ENCODE measurements around the gene MINDY2. TPM values are rescaled to one million over a fixed set of nuclear protein-coding genes. Genes with fewer than 3 reads are reported as not detected.

MINDY2 gene, protein sequence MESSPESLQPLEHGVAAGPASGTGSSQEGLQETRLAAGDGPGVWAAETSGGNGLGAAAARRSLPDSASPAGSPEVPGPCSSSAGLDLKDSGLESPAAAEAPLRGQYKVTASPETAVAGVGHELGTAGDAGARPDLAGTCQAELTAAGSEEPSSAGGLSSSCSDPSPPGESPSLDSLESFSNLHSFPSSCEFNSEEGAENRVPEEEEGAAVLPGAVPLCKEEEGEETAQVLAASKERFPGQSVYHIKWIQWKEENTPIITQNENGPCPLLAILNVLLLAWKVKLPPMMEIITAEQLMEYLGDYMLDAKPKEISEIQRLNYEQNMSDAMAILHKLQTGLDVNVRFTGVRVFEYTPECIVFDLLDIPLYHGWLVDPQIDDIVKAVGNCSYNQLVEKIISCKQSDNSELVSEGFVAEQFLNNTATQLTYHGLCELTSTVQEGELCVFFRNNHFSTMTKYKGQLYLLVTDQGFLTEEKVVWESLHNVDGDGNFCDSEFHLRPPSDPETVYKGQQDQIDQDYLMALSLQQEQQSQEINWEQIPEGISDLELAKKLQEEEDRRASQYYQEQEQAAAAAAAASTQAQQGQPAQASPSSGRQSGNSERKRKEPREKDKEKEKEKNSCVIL
- total RNA-seq, result 9.4 TPM

DNA sequence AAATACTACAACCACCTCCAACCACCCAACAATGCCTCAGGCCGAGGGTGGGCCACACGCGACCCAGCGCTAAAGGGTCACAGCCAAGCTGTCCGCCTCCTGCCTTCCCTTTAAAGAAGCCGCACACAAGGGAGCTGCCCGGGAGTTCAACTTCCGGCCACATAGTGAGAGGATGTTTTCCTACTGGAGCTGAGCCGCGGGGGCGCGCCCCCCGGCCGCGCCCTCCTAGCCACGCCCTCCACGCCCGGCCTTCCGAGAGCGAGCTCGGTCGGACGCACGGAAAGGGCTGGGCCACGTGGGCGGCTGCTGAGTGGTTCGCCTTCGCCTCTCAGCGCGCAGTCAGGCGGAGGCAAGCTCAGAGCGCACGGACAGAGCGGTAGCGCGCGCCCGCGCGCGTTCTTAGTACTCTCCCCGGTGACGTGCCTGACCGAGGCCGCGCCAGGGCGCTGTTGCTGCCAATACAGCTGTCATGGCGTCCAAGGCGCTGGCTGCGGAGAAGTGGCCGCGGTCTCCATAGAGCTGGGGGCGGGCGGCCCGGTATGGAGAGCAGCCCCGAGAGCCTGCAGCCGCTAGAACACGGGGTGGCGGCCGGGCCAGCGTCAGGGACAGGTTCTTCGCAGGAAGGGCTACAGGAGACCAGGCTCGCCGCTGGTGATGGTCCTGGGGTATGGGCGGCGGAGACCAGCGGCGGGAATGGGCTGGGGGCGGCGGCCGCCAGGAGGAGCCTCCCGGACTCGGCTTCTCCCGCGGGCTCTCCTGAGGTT is at the start of gene MINDY2:
TSS of gene MINDY2 (plus strand) at position 446 of the 764 bp plus-strand sequence. CDS start at position 540, 94 bp downstream.
- no peaks in the 10 kb centered on the region for H3K27me3 ChIP-seq (ENCODE audit: control insufficient read depth in 3 of 3, insufficient read depth in 3 of 3, low read length in 3 of 3)
- peak within 1 kb of the TSS; percentile 86 to 93 (median 92) for H3K4me3 ChIP-seq (ENCODE audit: low read length in 3 of 3)
- no peaks in the 10 kb centered on the region for H3K36me3 ChIP-seq (ENCODE audit: control insufficient read depth in 3 of 3, insufficient read depth in 3 of 3, low read length in 3 of 3)
- no peaks in the 10 kb centered on the region for H3K9me3 ChIP-seq (ENCODE audit: control insufficient read depth in 3 of 3, low read length in 3 of 3)
- peak within 1 kb of the TSS; percentile 91 to 94 (median 93) for H3K9ac ChIP-seq (ENCODE audit: low read depth in 1 of 3, low read length in 3 of 3)
- peak within 1 kb of the TSS; percentile 96 for H3K27ac ChIP-seq (ENCODE audit: low read depth, low read length)
- H3K4me1 ChIP-seq (ENCODE audit: control insufficient read depth in 3 of 3, insufficient read depth in 3 of 3, low read length in 3 of 3), result peaks cover 23 to 30% (median 29%) of the 10 kb centered on the region in 3 donors

DNA sequence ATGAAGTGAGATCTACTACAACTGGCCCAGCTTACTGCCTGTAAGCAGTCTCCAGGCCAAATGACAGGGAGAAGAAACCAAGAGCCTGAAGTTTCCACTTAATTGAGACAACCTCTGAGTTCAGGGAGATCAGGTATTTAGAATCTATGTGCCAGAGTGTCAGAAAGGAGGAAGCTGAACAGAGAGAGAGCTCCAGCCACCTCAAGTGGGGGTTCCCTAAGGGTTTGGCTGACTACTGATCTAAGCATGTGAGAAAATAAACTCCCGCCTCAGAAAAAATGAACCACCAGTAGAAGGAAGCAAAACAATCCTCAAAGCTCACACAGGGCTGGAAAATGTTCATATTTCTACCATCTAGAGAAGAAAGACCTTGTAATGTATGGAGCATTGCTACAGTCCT is 46.6 kb upstream of the MINDY2 start:
- H3K27me3 ChIP-seq (ENCODE audit: control insufficient read depth in 3 of 3, insufficient read depth in 3 of 3, low read length in 3 of 3), result no peaks in the 10 kb centered on the region
- H3K4me3 ChIP-seq (ENCODE audit: low read length in 3 of 3), result no peak overlapping the region
- H3K9ac ChIP-seq (ENCODE audit: low read depth in 1 of 3, low read length in 3 of 3), result no peak overlapping the region

DNA sequence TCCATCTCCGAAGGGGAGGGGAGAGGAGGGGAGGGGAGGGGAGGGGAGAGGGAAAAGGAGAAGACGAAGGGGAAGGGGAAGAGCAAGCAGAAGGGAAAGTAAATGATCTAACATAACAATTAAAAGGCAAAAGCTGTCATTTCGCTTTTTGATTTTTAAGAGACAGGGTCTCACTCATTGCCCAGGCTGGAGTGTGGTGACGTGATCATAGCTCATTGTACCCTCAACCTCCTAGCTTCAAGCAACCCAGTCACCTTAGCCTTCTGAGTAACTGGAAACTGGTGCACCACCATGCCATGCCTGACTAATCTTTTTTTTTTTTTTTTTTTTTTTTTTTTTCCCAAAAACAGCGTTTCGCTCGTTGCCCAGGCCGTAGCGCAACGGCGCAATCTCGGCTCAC is 44.2 kb upstream of the MINDY2 start:
- H3K9me3 ChIP-seq (ENCODE audit: control insufficient read depth in 3 of 3, low read length in 3 of 3), result no peaks in the 10 kb centered on the region
- no peak overlapping the region for H3K27ac ChIP-seq (ENCODE audit: low read depth, low read length)
- no peaks in the 10 kb centered on the region for H3K36me3 ChIP-seq (ENCODE audit: control insufficient read depth in 3 of 3, insufficient read depth in 3 of 3, low read length in 3 of 3)
- peaks cover 4 to 10% (median 8%) of the 10 kb centered on the region in 3 donors for H3K4me1 ChIP-seq (ENCODE audit: control insufficient read depth in 3 of 3, insufficient read depth in 3 of 3, low read length in 3 of 3)
- no peaks in the 10 kb centered on the region for H3K27me3 ChIP-seq (ENCODE audit: control insufficient read depth in 3 of 3, insufficient read depth in 3 of 3, low read length in 3 of 3)
- peak overlapping the region in 1 of 3 donors; percentile 43 for H3K9ac ChIP-seq (ENCODE audit: low read depth in 1 of 3, low read length in 3 of 3)
- no peak overlapping the region for H3K4me3 ChIP-seq (ENCODE audit: low read length in 3 of 3)

More for the DNA sequence above, 46.6 kb upstream of the MINDY2 start:
- H3K4me1 ChIP-seq (ENCODE audit: control insufficient read depth in 3 of 3, insufficient read depth in 3 of 3, low read length in 3 of 3), result peaks cover 0 to 3% (median 0%) of the 10 kb centered on the region in 3 donors
- no peaks in the 10 kb centered on the region for H3K9me3 ChIP-seq (ENCODE audit: control insufficient read depth in 3 of 3, low read length in 3 of 3)
- H3K36me3 ChIP-seq (ENCODE audit: control insufficient read depth in 3 of 3, insufficient read depth in 3 of 3, low read length in 3 of 3), result no peaks in the 10 kb centered on the region
- H3K27ac ChIP-seq (ENCODE audit: low read depth, low read length), result no peak overlapping the region

DNA sequence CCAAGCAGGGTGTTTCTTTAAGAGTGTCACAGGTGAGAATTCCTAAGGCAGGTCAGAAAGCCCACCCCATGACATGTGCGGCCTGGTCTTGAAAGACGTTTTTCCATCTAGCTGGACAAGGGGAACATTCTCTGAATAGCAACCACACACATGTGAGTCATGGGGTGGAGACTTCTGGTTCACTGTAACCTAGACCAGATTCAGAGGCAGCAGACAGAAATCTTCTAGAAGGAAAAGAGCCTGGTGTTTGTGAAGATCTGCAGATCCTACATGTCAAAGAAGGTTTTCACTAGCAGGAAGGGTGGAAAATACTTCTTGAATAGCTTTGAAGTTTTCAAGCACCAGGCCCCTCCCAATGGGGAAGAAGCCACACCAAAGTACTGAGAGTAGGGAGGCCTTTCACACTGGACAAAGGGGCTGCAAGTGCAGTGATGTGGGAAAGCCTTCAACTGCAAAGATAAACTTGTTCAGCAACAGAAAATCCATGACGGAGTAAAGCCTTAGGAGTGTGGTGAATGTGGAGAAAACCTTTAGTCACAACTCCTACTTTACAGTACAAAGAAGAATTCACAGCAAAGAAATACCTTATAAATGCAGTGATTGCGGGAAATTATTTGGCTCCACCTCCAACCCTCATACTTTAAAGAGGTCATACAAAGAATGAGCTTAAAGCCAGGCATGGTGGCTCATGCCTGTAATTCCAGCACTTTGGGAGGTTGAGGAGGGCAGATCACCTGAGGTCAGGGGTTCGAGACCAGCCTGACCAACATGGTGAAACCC is 39.2 kb upstream of the MINDY2 start:
- H3K27ac ChIP-seq (ENCODE audit: low read depth, low read length), result peak overlapping the region; percentile 18
- H3K36me3 ChIP-seq (ENCODE audit: control insufficient read depth in 3 of 3, insufficient read depth in 3 of 3, low read length in 3 of 3), result no peaks in the 10 kb centered on the region
- H3K9ac ChIP-seq (ENCODE audit: low read depth in 1 of 3, low read length in 3 of 3), result no peak overlapping the region
- no peak overlapping the region for H3K4me3 ChIP-seq (ENCODE audit: low read length in 3 of 3)
- H3K9me3 ChIP-seq (ENCODE audit: control insufficient read depth in 3 of 3, low read length in 3 of 3), result no peaks in the 10 kb centered on the region
- H3K27me3 ChIP-seq (ENCODE audit: control insufficient read depth in 3 of 3, insufficient read depth in 3 of 3, low read length in 3 of 3), result no peaks in the 10 kb centered on the region
- H3K4me1 ChIP-seq (ENCODE audit: control insufficient read depth in 3 of 3, insufficient read depth in 3 of 3, low read length in 3 of 3), result peaks cover 10 to 17% (median 15%) of the 10 kb centered on the region in 3 donors

DNA sequence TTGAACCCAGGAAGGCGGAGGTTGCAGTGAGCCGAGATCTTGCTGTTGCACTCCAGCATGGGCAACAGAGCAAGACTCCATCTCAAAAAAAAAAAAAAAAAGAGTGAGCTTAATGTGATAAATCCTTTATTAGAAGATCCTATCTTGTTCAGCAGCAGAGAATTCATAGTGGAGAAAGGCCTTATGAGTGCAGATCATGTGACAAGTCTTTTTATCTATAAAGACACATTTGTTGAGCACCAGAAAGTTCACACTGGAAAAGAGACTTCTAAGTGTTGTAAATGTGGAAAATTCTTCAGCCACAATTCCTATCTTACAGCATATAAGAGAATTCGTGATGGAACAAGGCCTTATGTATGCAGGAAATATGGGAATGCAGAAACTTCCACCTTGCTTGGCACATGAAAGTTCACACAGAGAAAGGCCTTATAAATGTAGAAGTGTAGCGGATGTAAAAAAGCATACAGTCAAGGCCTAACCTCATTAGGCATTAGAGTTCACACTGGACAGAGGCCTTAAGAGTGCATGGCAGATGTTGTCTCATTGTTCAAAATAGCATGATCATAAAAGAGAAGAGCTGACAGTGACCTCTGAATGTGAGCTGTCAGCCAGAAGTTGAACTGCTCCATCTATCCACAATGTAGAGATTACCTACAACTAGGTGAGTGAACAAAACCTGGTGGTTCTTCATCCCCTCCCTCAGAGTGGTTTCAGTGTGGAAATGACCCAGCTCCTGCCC is 38.3 kb upstream of the MINDY2 start:
- Histone ChIP-seq H3K27ac (ENCODE audit: low read depth, low read length) (no peak overlapping the region), H3K4me1 (ENCODE audit: control insufficient read depth in 3 of 3, insufficient read depth in 3 of 3, low read length in 3 of 3) (peaks cover 10 to 17% (median 15%) of the 10 kb centered on the region in 3 donors)

DNA sequence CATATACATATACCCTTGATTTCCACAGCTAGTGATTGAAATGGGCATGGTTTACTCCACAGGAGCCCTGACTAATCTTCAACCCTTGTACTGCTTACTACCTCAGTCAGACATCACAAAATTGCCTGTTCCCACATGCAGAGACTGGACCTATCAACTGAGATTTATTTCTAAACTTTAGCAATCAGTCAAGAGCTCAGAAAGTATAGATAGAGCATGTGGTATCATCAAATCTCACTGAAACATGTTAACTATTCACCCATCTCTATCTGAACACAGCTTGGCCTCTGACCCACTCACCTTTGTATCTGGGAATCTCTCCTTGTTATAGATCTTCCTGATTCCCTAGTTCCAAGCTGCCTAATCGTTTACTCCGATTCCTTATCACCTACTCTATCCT is 36.2 kb upstream of the MINDY2 start:
- H3K9me3 ChIP-seq (ENCODE audit: control insufficient read depth in 3 of 3, low read length in 3 of 3), result no peaks in the 10 kb centered on the region
- H3K4me3 ChIP-seq (ENCODE audit: low read length in 3 of 3), result no peak overlapping the region
- no peak overlapping the region for H3K9ac ChIP-seq (ENCODE audit: low read depth in 1 of 3, low read length in 3 of 3)
- peaks cover 10 to 17% (median 15%) of the 10 kb centered on the region in 3 donors for H3K4me1 ChIP-seq (ENCODE audit: control insufficient read depth in 3 of 3, insufficient read depth in 3 of 3, low read length in 3 of 3)
- H3K27me3 ChIP-seq (ENCODE audit: control insufficient read depth in 3 of 3, insufficient read depth in 3 of 3, low read length in 3 of 3), result no peaks in the 10 kb centered on the region
- no peak overlapping the region for H3K27ac ChIP-seq (ENCODE audit: low read depth, low read length)
- no peaks in the 10 kb centered on the region for H3K36me3 ChIP-seq (ENCODE audit: control insufficient read depth in 3 of 3, insufficient read depth in 3 of 3, low read length in 3 of 3)

More for the DNA sequence above, 38.3 kb upstream of the MINDY2 start:
- Histone ChIP-seq H3K36me3 (ENCODE audit: control insufficient read depth in 3 of 3, insufficient read depth in 3 of 3, low read length in 3 of 3) (no peaks in the 10 kb centered on the region), H3K9ac (ENCODE audit: low read depth in 1 of 3, low read length in 3 of 3) (no peak overlapping the region), H3K4me3 (ENCODE audit: low read length in 3 of 3) (no peak overlapping the region), H3K9me3 (ENCODE audit: control insufficient read depth in 3 of 3, low read length in 3 of 3) (no peaks in the 10 kb centered on the region), H3K27me3 (ENCODE audit: control insufficient read depth in 3 of 3, insufficient read depth in 3 of 3, low read length in 3 of 3) (no peaks in the 10 kb centered on the region)

DNA sequence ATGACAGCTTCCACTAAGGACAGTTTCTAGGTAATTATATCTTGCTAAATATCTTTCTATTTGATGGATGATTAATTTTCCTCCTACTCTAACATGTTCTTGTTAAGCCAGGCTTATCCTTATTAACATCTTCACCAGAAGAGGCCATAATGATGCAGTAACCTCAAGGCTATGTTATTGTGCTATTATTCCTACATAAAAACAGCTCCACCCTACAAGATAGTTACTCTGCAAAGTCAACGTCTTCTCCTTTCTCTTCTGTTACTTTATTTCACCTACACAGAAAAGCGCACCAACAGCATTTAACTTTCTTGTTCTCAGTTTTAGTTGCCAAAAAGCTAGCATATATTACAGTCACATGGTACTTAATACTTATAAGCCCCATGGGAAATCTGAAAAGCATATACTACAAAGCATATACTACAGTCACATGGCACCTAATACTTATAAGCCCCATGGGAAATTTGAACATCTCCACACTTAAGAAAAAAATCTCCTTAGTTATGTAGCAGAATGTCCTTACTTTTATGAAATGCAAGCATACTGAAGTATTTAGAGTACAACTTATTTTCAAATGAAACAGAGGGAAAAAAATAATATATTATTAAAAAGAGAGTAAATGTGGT is 35.0 kb upstream of the MINDY2 start:
- H3K27ac ChIP-seq (ENCODE audit: low read depth, low read length), result no peak overlapping the region
- peaks cover 11 to 14% (median 12%) of the 10 kb centered on the region in 3 donors for H3K4me1 ChIP-seq (ENCODE audit: control insufficient read depth in 3 of 3, insufficient read depth in 3 of 3, low read length in 3 of 3)

DNA sequence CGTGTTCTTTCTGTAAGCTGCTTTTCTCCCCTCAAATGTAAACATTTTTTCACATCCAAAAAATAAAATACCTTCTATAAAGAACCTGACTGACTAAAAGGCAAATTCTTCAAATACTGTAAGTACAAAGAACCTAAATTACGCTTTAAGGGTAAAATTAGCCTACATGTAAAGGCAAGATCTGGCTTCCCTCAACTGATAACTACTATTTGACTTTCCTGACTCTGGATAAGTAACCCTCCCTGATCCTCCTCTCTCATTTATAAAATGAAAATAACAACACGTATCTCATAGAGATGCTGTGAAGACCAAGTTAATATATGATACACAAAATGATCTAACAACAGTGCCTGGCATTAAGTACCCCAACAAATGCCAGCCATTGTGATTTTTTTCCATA is 33.8 kb upstream of the MINDY2 start:
- H3K9ac ChIP-seq (ENCODE audit: low read depth in 1 of 3, low read length in 3 of 3), result no peak overlapping the region
- no peaks in the 10 kb centered on the region for H3K27me3 ChIP-seq (ENCODE audit: control insufficient read depth in 3 of 3, insufficient read depth in 3 of 3, low read length in 3 of 3)
- no peaks in the 10 kb centered on the region for H3K36me3 ChIP-seq (ENCODE audit: control insufficient read depth in 3 of 3, insufficient read depth in 3 of 3, low read length in 3 of 3)
- H3K27ac ChIP-seq (ENCODE audit: low read depth, low read length), result no peak overlapping the region
- H3K9me3 ChIP-seq (ENCODE audit: control insufficient read depth in 3 of 3, low read length in 3 of 3), result no peaks in the 10 kb centered on the region
- no peak overlapping the region for H3K4me3 ChIP-seq (ENCODE audit: low read length in 3 of 3)
- peaks cover 5 to 9% (median 5%) of the 10 kb centered on the region in 3 donors for H3K4me1 ChIP-seq (ENCODE audit: control insufficient read depth in 3 of 3, insufficient read depth in 3 of 3, low read length in 3 of 3)

More for the DNA sequence above, 35.0 kb upstream of the MINDY2 start:
- H3K9ac ChIP-seq (ENCODE audit: low read depth in 1 of 3, low read length in 3 of 3), result no peak overlapping the region
- no peak overlapping the region for H3K4me3 ChIP-seq (ENCODE audit: low read length in 3 of 3)
- no peaks in the 10 kb centered on the region for H3K9me3 ChIP-seq (ENCODE audit: control insufficient read depth in 3 of 3, low read length in 3 of 3)
- no peaks in the 10 kb centered on the region for H3K27me3 ChIP-seq (ENCODE audit: control insufficient read depth in 3 of 3, insufficient read depth in 3 of 3, low read length in 3 of 3)
- no peaks in the 10 kb centered on the region for H3K36me3 ChIP-seq (ENCODE audit: control insufficient read depth in 3 of 3, insufficient read depth in 3 of 3, low read length in 3 of 3)
